ENCODE results near the gene CLSTN1. TPM values are rescaled to one million over a fixed set of nuclear protein-coding genes. Genes with fewer than 3 reads are reported as not detected.

CLSTN1 gene
- total and polyA plus RNA-seq, 11 donors = 37.6 to 79.4 (median 61.2) TPM

DNA sequence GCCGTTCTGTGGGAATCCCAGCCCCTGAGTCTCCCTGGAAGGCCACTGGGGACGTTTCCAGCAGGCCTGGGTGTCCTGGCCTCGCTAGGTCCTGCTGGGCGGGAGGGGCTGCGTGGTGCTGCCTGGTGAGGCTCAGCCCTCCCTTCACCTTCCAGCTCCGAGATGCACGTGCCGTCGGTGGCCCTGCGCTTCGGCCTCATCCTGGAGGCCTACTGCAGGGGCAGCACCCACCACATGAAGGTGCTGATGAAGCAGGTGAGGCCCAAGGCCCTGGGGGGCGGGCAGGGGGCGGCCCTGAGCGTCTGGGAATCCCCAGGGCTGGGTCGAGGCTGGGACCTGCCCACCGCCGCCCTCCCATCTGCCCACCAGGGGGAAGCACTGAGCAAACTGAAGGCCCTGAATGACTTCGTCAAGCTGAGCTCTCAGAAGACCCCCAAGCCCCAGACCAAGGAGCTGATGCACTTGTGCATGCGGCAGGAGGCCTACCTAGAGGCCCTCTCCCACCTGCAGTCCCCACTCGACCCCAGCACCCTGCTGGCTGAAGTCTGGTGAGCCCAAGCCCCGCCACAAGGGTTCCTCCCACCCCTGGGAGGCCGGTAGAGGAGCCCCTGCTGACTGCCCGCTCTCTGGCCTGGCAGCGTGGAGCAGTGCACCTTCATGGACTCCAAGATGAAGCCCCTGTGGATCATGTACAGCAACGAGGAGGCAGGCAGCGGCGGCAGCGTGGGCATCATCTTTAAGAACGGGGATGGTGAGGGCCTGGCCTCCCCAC lies 102.0 kb downstream of the CLSTN1 start:
- Histone ChIP-seq H3K27me3 (no peaks in the 10 kb centered on the region), H3K27ac (no peak overlapping the region), H3K4me1 (peaks cover 0 to 32% (median 0%) of the 10 kb centered on the region in 12 donors), H3K4me3 (no peak overlapping the region), H3K36me3 (peaks cover 0 to 79% (median 5%) of the 10 kb centered on the region in 9 donors), H3K9me3 (peaks cover 0 to 9% (median 2%) of the 10 kb centered on the region in 12 donors)
- no peak for DNase-seq
- WGBS, 4 donors = 69 to 83% (median 78%) methylated on average over 19 to 29 of the region's 29 CpGs
- peak in 1 of 4 donors; percentile 5 for ATAC-seq
- TF ChIP-seq POLR2A (IDR thresholded peaks at IDR 0.05) = no peak
- TF ChIP-seq, protein P1, sequence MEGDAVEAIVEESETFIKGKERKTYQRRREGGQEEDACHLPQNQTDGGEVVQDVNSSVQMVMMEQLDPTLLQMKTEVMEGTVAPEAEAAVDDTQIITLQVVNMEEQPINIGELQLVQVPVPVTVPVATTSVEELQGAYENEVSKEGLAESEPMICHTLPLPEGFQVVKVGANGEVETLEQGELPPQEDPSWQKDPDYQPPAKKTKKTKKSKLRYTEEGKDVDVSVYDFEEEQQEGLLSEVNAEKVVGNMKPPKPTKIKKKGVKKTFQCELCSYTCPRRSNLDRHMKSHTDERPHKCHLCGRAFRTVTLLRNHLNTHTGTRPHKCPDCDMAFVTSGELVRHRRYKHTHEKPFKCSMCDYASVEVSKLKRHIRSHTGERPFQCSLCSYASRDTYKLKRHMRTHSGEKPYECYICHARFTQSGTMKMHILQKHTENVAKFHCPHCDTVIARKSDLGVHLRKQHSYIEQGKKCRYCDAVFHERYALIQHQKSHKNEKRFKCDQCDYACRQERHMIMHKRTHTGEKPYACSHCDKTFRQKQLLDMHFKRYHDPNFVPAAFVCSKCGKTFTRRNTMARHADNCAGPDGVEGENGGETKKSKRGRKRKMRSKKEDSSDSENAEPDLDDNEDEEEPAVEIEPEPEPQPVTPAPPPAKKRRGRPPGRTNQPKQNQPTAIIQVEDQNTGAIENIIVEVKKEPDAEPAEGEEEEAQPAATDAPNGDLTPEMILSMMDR (IDR thresholded peaks at IDR 0.05) = peak; percentile 41 to 72 (median 60)
- intact Hi-C loops (cut with DNase I) = loop anchor here in 8 of 10 donors (5.0 to 10.0 kb wide), 2 partner anchors 143 to 146 kb away; no protein-coding TSS in a partner anchor

GRCh38 chr1:9720785-9721605 lies 102.8 kb downstream of the CLSTN1 start:
- ATAC-seq (no peak), DNase-seq (no peak)
- Histone ChIP-seq H3K9me3 (peaks cover 0 to 9% (median 2%) of the 10 kb centered on the region in 12 donors), H3K27me3 (no peaks in the 10 kb centered on the region), H3K36me3 (peaks cover 0 to 79% (median 4%) of the 10 kb centered on the region in 9 donors), H3K27ac (no peak overlapping the region), H3K4me1 (peaks cover 0 to 38% (median 0%) of the 10 kb centered on the region in 12 donors), H3K4me3 (no peak overlapping the region)
- TF ChIP-seq, protein P1 (IDR thresholded peaks at IDR 0.05) = no peak
- no peak for TF ChIP-seq POLR2A (IDR thresholded peaks at IDR 0.05)
- intact Hi-C loops (cut with DNase I) = loop anchor here in 8 of 10 donors (5.0 to 10.0 kb wide), 2 partner anchors 144 to 146 kb away; no protein-coding TSS in a partner anchor
- 89 to 93% (median 91%) methylated on average over 28 to 34 of the region's 34 CpGs for WGBS, 4 donors

GRCh38 chr1:9719978-9720722 lies 103.6 kb downstream of the CLSTN1 start:
- DNase-seq (no peak), ATAC-seq (no peak)
- H3K9me3 ChIP-seq = peaks cover 0 to 9% (median 2%) of the 10 kb centered on the region in 12 donors
- 84 to 93% (median 90%) methylated on average over 14 to 36 of the region's 36 CpGs for WGBS, 4 donors
- H3K27me3 ChIP-seq = no peaks in the 10 kb centered on the region
- H3K4me1 ChIP-seq = peaks cover 0 to 38% (median 0%) of the 10 kb centered on the region in 12 donors
- no peak overlapping the region for H3K4me3 ChIP-seq
- H3K27ac ChIP-seq = peak overlapping the region in 1 of 12 donors; percentile 20
- TF ChIP-seq, protein P1 (IDR thresholded peaks at IDR 0.05) = no peak
- no peak for TF ChIP-seq POLR2A (IDR thresholded peaks at IDR 0.05)
- peaks cover 0 to 79% (median 4%) of the 10 kb centered on the region in 9 donors for H3K36me3 ChIP-seq
- intact Hi-C loops (cut with DNase I) = loop anchor here in 8 of 10 donors (5.0 to 10.0 kb wide), 2 partner anchors 145 to 147 kb away; no protein-coding TSS in a partner anchor
